Activated CD4-positive, alpha-beta memory T cell treated with anti-CD3 and anti-CD28 coated beads, Interleukin-2, amount 10 ng/mL, durations not matched to agents 7 days and 5 days (primary cell): ENCODE measurements around the gene QPRT. TPM values are rescaled to one million over a fixed set of nuclear protein-coding genes. Genes with fewer than 3 reads are reported as not detected.
"Not testable (repeated sequence)": the region's sequence is repeated elsewhere in the genome, so short reads cannot be mapped to it uniquely, and the experiment has no call there.

Experiments
- CTCF ChIA-PET: fragments of 350-600 bp; sonication (Branson Sonifier 250); formaldehyde crosslinking; loops from one replicate; lab custom pipeline; 2021; ENCODE audit warnings: antibody characterized with exemption, inconsistent platforms; lab: Charles Lee
- POLR2A ChIA-PET: fragments of 350-600 bp; sonication (Branson Sonifier 250); formaldehyde crosslinking; loops from one replicate; lab custom pipeline; 2021; ENCODE audit warnings: antibody characterized with exemption; lab: Charles Lee
- DNase-seq: peaks from one replicate; pipeline ENCODE4 v3.0.0-alpha.2; 2020
- H3K27ac Mint-ChIP-seq: one replicate; pipeline ENCODE4 v1.8.0; 2021; ENCODE audit warnings: mild to moderate bottlenecking, mixed read lengths
- H3K27me3 Mint-ChIP-seq: one replicate; pipeline ENCODE4 v1.8.0; 2021; ENCODE audit warnings: mixed read lengths
- H3K36me3 Mint-ChIP-seq: one replicate; pipeline ENCODE4 v1.8.0; 2021; ENCODE audit warnings: low read depth, mixed read lengths
- H3K4me1 Mint-ChIP-seq: one replicate; pipeline ENCODE4 v1.8.0; 2021; ENCODE audit warnings: mixed read lengths
- H3K4me3 Mint-ChIP-seq: one replicate; pipeline ENCODE4 v1.8.0; 2021; ENCODE audit warnings: mild to moderate bottlenecking, mixed read lengths
- H3K9me3 Mint-ChIP-seq: one replicate; pipeline ENCODE4 v1.8.0; 2021; ENCODE audit warnings: mixed read lengths
- total RNA-seq, 2 experiments: library from RNA; stranded (reverse); gene quantifications; one replicate each; pipeline ENCODE4 v1.2.3, GENCODE V29; 2021

The QPRT gene
- total RNA-seq, 2 experiments from 2014 or later, result 8.3 to 9.3 TPM

DNA sequence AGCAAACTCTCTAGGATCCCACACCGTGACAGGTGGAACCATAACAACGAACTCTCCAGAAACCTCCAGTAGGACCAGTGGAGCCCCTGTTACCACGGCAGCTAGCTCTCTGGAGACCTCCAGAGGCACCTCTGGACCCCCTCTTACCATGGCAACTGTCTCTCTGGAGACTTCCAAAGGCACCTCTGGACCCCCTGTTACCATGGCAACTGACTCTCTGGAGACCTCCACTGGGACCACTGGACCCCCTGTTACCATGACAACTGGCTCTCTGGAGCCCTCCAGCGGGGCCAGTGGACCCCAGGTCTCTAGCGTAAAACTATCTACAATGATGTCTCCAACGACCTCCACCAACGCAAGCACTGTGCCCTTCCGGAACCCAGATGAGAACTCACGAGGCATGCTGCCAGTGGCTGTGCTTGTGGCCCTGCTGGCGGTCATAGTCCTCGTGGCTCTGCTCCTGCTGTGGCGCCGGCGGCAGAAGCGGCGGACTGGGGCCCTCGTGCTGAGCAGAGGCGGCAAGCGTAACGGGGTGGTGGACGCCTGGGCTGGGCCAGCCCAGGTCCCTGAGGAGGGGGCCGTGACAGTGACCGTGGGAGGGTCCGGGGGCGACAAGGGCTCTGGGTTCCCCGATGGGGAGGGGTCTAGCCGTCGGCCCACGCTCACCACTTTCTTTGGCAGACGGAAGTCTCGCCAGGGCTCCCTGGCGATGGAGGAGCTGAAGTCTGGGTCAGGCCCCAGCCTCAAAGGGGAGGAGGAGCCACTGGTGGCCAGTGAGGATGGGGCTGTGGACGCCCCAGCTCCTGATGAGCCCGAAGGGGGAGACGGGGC, 14.7 kb upstream of the QPRT start:
- peak overlapping the region; percentile 95 for H3K4me3 Mint-ChIP-seq
- DNase-seq, result peak; percentile 49
- POLR2A ChIA-PET, result interaction anchor here (0.5 to 7.0 kb wide), 11 partner anchors 12 to 807 kb away, joined by 3 to 37 read pairs (median 4); partner anchors contain the start of genes ALDOA, C16orf54 and KIF22
- H3K9me3 Mint-ChIP-seq, result no peaks in the 10 kb centered on the region
- H3K27ac Mint-ChIP-seq, result peak overlapping the region; percentile 91
- no peaks in the 10 kb centered on the region for H3K27me3 Mint-ChIP-seq
- peaks cover 50% of the 10 kb centered on the region for H3K4me1 Mint-ChIP-seq
- peaks cover 55% of the 10 kb centered on the region for H3K36me3 Mint-ChIP-seq
- CTCF ChIA-PET, result interaction anchor here (1.0 to 2.0 kb wide), 4 partner anchors 9 to 65 kb away, joined by 3 to 5 read pairs (median 4); no protein-coding TSS in a partner anchor

DNA sequence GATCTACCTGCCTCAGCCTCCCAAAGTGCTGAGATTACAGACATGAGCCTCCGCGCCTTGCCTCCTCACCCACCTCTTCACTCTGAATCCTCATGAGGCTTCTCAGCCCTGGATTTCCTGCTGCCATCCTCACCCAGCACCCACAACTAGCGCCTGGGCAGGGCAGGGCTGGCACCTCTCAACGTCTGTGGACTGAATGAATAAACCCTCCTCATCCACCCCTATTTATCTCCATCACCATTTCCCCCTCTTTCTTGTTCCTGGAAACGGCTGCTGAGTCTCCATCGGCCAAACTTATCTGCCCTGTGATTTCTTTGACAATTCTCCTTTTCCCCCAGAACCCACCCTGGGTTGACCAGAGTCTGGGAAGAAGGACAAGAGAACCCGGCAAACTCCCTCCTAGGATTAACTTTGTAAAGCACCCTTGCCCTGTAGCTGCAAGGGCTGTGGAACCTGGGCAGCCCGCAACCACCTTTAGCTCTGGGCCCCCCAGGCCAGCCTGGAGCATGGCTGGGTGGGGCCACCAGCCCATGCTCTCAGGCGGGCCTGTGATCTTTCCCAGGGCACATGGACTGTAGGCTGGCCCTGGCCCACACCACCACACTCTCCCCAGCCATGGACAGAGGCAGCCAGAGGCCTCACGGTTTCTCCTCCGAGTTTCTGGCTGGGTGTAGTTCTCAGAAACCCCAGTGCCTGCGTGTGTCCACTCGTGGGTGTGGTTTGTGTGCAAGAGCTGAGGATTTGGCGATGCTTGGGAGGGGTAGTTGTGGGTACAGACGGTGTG, 13.5 kb upstream of the QPRT start:
- Mint-ChIP-seq H3K27ac (peak overlapping the region; percentile 91), H3K9me3 (no peaks in the 10 kb centered on the region), H3K4me1 (peaks cover 57% of the 10 kb centered on the region), H3K36me3 (peaks cover 62% of the 10 kb centered on the region), H3K27me3 (no peaks in the 10 kb centered on the region), H3K4me3 (peak overlapping the region; percentile 95)
- DNase-seq, result peak; percentile 37
- ChIA-PET POLR2A (interaction anchor here (0.7 to 7.0 kb wide), 11 partner anchors 9 to 400 kb away, joined by 3 to 37 read pairs (median 4); partner anchors contain the start of gene ALDOA), CTCF (no interaction called here)

DNA sequence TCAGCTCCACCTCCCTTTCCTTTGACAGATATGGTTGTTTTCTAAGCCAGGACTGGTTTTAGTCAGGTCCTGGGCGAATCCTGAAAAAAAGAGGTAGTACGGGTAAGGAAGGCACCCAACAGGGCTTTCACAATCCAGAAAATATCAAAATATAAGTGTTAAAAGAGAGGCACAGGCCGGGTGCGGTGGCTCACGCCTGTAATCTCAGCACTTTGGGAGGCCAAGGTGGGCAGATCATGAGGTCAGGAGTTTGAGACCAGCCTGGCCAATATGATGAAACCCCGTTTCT, 11.7 kb upstream of the QPRT start:
- not testable (repeated sequence) for H3K27ac Mint-ChIP-seq, DNase-seq, H3K27me3 Mint-ChIP-seq, H3K9me3 Mint-ChIP-seq
- CTCF ChIA-PET, result interaction anchor here (1.3 kb wide), 1 partner anchor 148 kb away, joined by 3 read pairs; the partner anchor contains the start of gene PAGR1
- Mint-ChIP-seq H3K4me3 (peak overlapping the region; percentile 95), H3K4me1 (peaks cover 50% of the 10 kb centered on the region), H3K36me3 (peaks cover 73% of the 10 kb centered on the region)
- POLR2A ChIA-PET, result interaction anchor here (1.0 to 7.0 kb wide), 4 partner anchors 7 to 33 kb away, joined by 3 to 37 read pairs (median 7); no protein-coding TSS in a partner anchor

DNA sequence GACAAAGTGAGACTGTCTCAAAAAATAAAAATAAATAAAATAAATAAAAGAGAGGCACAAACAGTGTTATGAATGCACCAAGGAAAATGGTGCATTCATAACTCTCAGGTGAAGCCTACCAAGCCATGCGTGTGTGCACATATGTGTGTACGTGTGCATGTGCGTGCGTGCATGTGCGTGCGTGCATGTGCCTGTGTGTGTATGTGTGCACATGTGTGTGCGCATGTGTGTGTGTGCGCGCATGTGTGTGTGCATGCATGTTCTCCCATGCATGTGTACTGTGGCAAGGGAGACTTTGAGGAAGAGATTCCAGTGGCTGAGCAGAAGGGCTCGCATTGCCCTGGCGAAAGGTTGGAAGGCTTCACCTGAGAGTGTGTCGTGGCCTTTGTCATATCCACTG, 11.2 kb upstream of the QPRT start:
- no peak overlapping the region for H3K4me3 Mint-ChIP-seq
- H3K9me3 Mint-ChIP-seq, result no peaks in the 10 kb centered on the region
- POLR2A ChIA-PET, result interaction anchor here (0.6 to 7.0 kb wide), 3 partner anchors 7 to 304 kb away, joined by 3 to 37 read pairs (median 11); no protein-coding TSS in a partner anchor
- H3K27ac Mint-ChIP-seq, result no peak overlapping the region
- no peak for DNase-seq
- H3K27me3 Mint-ChIP-seq, result no peaks in the 10 kb centered on the region
- peaks cover 47% of the 10 kb centered on the region for H3K4me1 Mint-ChIP-seq
- CTCF ChIA-PET, result no interaction called here
- H3K36me3 Mint-ChIP-seq, result peaks cover 77% of the 10 kb centered on the region

DNA sequence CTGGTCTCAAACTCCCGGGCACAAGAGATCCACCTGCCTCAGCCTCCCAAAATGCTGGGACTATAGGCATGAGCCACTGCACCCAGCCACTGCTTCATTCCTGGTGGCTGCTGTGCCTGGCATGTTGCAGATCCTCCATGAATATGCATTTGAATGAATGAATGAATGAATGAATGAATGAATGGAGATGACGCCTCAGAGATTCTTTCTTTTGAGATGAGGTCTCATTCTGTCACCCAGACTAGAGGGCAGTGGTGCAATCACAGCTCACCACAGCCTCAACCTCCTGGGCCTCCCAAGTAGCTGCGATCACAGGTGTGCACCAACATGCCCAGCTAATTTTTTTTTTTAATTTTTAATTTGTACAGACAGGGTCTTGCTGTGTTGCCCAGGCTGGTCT, 10.7 kb upstream of the QPRT start:
- no peaks in the 10 kb centered on the region for H3K27me3 Mint-ChIP-seq
- POLR2A ChIA-PET, result interaction anchor here (0.6 kb wide), 1 partner anchor 304 kb away, joined by 3 read pairs; no protein-coding TSS in a partner anchor
- peaks cover 50% of the 10 kb centered on the region for H3K4me1 Mint-ChIP-seq
- H3K9me3 Mint-ChIP-seq, result no peaks in the 10 kb centered on the region
- H3K27ac Mint-ChIP-seq, result no peak overlapping the region
- H3K36me3 Mint-ChIP-seq, result peaks cover 78% of the 10 kb centered on the region
- CTCF ChIA-PET, result no interaction called here
- H3K4me3 Mint-ChIP-seq, result no peak overlapping the region
- no peak for DNase-seq

DNA sequence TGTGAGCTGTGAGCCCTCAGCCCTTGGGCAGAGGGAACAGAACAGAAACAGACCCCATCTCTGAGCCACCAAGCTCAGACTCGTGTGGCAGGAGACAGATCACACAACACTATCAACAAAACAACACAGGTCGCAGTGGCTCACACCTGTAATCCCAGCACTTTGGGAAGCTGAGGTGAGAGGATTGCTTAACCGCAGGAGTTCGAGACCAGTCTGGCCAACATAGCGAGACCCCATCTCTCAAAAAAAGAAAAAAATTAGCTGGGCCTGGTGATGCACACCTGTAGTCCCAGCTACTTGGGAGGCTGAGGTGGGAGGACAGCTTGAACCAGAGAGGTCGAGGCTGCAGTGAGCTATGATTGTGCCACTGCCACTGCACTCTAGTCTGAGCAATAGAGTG, 5.5 kb upstream of the QPRT start:
- DNase-seq, result no peak
- H3K4me3 Mint-ChIP-seq, result no peak overlapping the region
- peaks cover 29% of the 10 kb centered on the region for H3K4me1 Mint-ChIP-seq
- H3K27me3 Mint-ChIP-seq, result no peaks in the 10 kb centered on the region
- H3K36me3 Mint-ChIP-seq, result peaks cover 41% of the 10 kb centered on the region
- ChIA-PET CTCF (interaction anchor here (1.1 kb wide), 1 partner anchor 10 kb away, joined by 3 read pairs; no protein-coding TSS in a partner anchor), POLR2A (interaction anchor here (2.6 kb wide), 1 partner anchor 7 kb away, joined by 11 read pairs; no protein-coding TSS in a partner anchor)
- H3K9me3 Mint-ChIP-seq, result no peaks in the 10 kb centered on the region
- no peak overlapping the region for H3K27ac Mint-ChIP-seq

DNA sequence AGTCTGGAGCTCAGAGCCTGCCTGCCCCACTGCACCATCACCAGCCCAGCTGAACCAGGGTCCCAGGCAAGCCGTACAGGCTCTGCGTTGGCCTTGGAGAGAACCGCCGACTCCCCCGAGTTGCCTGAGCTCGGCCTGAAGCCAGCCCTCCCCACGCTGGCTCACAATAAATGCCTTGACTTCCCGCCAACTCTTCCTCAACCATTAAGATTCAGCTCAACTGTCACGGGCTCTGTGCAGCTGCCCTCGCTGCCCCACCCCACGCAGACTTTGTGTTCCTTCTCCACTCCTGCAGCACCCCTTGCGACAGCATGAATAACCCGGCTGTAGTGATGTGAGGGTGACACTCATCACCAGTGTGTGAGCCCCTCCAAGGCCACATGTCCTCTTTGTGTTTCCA, 4.8 kb upstream of the QPRT start:
- peak overlapping the region; percentile 28 for H3K27ac Mint-ChIP-seq

DNA sequence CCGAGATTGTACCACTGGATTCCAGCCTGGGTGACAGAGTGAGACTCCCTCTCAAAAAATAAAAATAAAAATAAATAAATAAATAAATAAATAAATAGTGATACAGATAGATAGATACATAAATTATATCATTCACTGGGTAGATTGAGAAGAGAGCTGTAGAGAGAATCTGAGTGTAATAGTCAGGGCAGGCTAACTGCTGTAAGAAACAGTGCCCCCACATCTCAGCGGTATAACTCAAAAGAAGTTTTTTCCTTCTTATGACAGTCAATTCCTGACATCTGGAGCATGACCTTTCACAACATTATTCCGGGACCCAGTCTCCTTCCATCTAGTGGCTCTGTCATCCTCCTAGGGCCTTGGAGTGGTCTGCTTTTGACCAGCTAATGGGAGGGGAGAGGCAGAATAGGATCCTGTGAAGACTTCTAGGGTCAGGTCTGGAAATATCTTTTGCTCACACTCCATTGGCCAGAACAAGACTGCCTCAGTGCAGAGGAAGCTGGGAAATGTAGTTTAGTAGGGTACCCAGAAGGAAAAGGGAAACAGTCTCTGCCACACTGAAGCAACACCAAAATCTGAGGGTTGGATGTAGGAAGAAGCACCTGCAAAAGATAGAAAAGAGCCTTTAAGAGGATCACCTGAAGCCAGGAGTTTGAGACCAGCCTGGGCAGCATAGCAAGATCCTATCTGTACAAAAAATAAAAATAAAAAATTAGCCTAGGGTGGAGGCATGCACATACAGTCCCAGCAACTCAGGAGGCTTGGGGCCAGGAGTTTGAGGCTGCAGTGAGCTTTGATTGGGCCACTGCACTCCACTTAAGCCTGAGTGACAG, 3.0 kb upstream of the QPRT start:
- CTCF ChIA-PET, result interaction anchor here (1.4 kb wide), 1 partner anchor 16 kb away, joined by 4 read pairs; no protein-coding TSS in a partner anchor
- H3K4me3 Mint-ChIP-seq, result no peak overlapping the region
- H3K4me1 Mint-ChIP-seq, result peaks cover 28% of the 10 kb centered on the region
- H3K27ac Mint-ChIP-seq, result peak overlapping the region; percentile 11
- POLR2A ChIA-PET, result interaction anchor here (1.8 to 2.6 kb wide), 2 partner anchors 10 to 12 kb away, joined by 6 to 11 read pairs; partner anchors contain the start of gene SPN
- H3K9me3 Mint-ChIP-seq, result no peaks in the 10 kb centered on the region
- H3K36me3 Mint-ChIP-seq, result peaks cover 31% of the 10 kb centered on the region
- no peak for DNase-seq
- no peaks in the 10 kb centered on the region for H3K27me3 Mint-ChIP-seq

More for the DNA sequence above, 4.8 kb upstream of the QPRT start:
- Mint-ChIP-seq H3K9me3 (no peaks in the 10 kb centered on the region), H3K27me3 (no peaks in the 10 kb centered on the region), H3K36me3 (peaks cover 38% of the 10 kb centered on the region), H3K4me3 (no peak overlapping the region), H3K4me1 (peaks cover 31% of the 10 kb centered on the region)
- POLR2A ChIA-PET, result interaction anchor here (2.6 kb wide), 1 partner anchor 8 kb away, joined by 11 read pairs; no protein-coding TSS in a partner anchor
- CTCF ChIA-PET, result no interaction called here
- DNase-seq, result no peak

DNA sequence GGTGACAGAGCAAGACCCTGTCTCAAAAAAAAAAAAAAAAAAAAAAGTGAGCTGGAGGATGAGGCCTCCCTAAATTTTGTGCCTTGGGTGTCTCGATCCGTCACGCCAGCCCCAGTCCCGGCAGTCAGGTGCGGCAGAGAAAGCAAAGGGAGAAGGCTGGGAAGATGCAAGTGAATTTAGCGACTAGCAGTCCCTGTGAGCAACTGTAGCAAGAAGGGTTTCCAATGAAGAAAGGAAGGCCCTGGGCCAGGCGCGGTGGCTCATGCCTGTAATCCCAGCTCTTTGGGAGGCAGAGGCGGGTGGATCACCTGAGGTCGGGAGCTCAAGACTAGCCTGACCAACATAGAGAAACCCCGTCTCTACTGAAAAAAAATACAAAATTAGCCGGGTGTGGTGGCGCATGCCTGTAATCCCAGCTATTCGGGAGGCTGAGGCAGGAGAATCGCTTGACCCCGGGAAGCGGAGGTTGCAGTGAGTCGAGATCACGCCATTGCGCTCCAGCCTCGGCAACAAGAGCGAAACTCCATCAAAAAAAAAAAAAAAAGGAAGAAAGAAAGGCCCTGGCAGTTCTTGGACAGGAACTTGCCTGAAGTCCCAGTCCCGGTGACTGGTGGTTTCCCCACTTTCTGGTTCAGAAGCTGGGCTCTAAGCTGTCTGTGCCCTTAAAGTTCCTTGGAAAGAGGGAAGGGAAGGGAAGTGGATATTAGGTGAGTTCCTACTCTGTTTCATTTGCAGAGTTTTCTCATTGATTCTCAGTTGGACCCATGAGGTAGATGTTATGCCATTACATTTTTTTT, 1.8 kb upstream of the QPRT start:
- Mint-ChIP-seq H3K4me1 (peaks cover 23% of the 10 kb centered on the region), H3K36me3 (peaks cover 26% of the 10 kb centered on the region), H3K4me3 (no peak overlapping the region), H3K27ac (no peak overlapping the region), H3K27me3 (no peaks in the 10 kb centered on the region), H3K9me3 (no peaks in the 10 kb centered on the region)
- ChIA-PET POLR2A (interaction anchor here (1.8 kb wide), 1 partner anchor 13 kb away, joined by 6 read pairs; the partner anchor contains the start of gene SPN), CTCF (interaction anchor here (1.4 kb wide), 1 partner anchor 14 kb away, joined by 4 read pairs; no protein-coding TSS in a partner anchor)
- DNase-seq, result no peak

DNA sequence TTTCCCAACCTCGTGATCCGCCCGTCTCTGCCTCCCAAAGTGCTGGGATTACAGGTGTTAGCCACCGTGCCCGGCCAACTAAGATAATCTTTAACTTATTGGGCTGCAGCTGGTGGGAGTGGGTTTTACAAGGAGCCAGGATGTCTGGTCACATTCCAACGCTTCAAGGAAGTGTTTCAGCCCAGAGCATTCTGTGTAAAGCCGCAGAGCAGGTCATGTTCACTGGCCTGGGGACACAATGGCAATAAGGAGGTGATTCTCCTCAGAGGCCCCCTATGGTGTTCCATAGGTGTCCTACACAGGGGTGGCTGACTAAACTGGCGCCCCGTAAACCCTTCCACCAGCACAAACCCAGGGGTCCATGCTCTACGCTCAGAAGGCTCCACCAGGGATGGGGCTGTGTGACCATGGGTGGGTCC, 1.2 kb downstream of the QPRT start:
- no peaks in the 10 kb centered on the region for H3K27me3 Mint-ChIP-seq
- ChIA-PET CTCF (interaction anchor here (0.7 to 1.6 kb wide), 8 partner anchors 11 to 352 kb away, joined by 3 to 6 read pairs (median 4); partner anchors contain the start of gene PAGR1), POLR2A (interaction anchor here (0.9 to 1.4 kb wide), 3 partner anchors 9 to 315 kb away, joined by 3 to 4 read pairs (median 3); partner anchors contain the start of genes HIRIP3 and INO80E)
- no peak overlapping the region for H3K4me3 Mint-ChIP-seq
- H3K36me3 Mint-ChIP-seq, result peaks cover 12% of the 10 kb centered on the region
- H3K27ac Mint-ChIP-seq, result no peak overlapping the region
- H3K4me1 Mint-ChIP-seq, result peaks cover 18% of the 10 kb centered on the region
- DNase-seq, result no peak
- no peaks in the 10 kb centered on the region for H3K9me3 Mint-ChIP-seq

DNA sequence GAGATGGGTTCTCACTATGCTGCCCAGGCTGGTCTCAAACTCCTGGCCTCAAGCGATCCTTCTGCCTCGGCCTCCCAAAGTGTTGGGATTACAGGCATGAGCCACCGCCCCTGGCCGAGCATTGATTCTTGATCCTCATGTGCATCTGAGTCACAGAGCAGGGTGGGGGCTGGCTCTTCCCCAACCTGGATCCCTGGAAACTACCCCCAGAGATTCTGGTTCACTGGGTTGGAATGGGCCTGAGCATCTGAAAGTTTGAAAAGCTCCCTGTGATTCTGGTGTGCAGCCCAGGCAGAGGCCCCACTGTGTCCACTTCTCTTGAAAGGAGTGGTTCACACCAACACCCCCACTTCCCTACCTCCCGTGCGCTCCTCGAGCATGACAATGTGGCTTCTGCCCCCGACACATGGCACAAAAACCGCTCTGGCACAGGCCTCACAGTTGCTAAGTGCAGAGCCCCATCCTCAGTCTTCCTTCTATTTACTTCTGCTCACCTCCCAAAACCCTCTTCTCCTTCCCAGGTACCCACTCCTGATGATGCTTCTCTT, 4.6 kb downstream of the QPRT start:
- Mint-ChIP-seq H3K4me3 (no peak overlapping the region), H3K9me3 (no peaks in the 10 kb centered on the region), H3K4me1 (peaks cover 22% of the 10 kb centered on the region), H3K27me3 (no peaks in the 10 kb centered on the region), H3K27ac (no peak overlapping the region), H3K36me3 (peaks cover 19% of the 10 kb centered on the region)
- POLR2A ChIA-PET, result no interaction called here
- CTCF ChIA-PET, result no interaction called here
- no peak for DNase-seq
